Prostate gland (tissue), 2 donors: ENCODE measurements around the gene PALLD.

Source experiments
- POLR2A ChIP-seq: fragments of 450-650 bp; IDR thresholded peaks from one replicate; pipeline ENCODE4 v1.6.1; 2016; ENCODE audit warnings: antibody characterized with exemption, mild to moderate bottlenecking
- TF ChIP-seq, protein P1 (sequence below), 4 experiments: fragments of 200-600 bp in 2 of 4; fragments of 450-650 bp in 2 of 4; sonication (generic) in 2 of 4; IDR thresholded peaks; 1 replicate in 3 of 4; 2 replicates in 1 of 4; pipeline ENCODE4 v1.5.1; 2016 to 2019; ENCODE audit warnings: antibody characterized with exemption in 4 of 4, mild to moderate bottlenecking in 2 of 4, moderate library complexity in 2 of 4

DNA sequence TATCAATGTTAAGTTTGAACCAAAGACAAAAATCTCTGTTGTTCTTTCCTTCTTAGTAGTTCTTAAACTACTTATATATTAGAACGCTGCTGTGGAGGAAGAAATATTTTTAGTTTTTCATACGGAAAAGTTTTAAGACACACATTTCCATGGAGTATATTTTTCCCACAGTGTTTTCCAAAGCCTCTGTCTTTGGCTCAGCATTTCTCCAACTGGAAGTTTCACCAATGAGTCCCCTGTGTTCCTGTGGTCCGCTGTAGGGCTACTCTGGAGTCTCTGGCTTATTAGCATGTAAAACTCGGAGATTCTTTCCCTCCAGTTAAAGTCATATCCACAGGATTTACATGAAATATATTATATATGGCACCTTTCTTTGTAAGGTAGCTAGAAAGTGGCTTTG, 264.2 kb downstream of the PALLD start:
- TF ChIP-seq, protein P1, sequence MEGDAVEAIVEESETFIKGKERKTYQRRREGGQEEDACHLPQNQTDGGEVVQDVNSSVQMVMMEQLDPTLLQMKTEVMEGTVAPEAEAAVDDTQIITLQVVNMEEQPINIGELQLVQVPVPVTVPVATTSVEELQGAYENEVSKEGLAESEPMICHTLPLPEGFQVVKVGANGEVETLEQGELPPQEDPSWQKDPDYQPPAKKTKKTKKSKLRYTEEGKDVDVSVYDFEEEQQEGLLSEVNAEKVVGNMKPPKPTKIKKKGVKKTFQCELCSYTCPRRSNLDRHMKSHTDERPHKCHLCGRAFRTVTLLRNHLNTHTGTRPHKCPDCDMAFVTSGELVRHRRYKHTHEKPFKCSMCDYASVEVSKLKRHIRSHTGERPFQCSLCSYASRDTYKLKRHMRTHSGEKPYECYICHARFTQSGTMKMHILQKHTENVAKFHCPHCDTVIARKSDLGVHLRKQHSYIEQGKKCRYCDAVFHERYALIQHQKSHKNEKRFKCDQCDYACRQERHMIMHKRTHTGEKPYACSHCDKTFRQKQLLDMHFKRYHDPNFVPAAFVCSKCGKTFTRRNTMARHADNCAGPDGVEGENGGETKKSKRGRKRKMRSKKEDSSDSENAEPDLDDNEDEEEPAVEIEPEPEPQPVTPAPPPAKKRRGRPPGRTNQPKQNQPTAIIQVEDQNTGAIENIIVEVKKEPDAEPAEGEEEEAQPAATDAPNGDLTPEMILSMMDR (IDR thresholded peaks at IDR 0.05): no peak
- no peak for TF ChIP-seq POLR2A
